ENCODE results near the gene KNG1. TPM values are rescaled to one million over a fixed set of nuclear protein-coding genes. Genes with fewer than 3 reads are reported as not detected.

KNG1 gene
- total RNA-seq, 4 donors from 2014 or later: not detected

GRCh38 chr3:186696522-186696921, 20.6 kb upstream of the KNG1 start:
- no peak for TF ChIP-seq CTCF (IDR thresholded peaks at IDR 0.05; ENCODE audit: low read depth)

GRCh38 chr3:186697510-186697909, 19.6 kb upstream of the KNG1 start:
- TF ChIP-seq CTCF (IDR thresholded peaks at IDR 0.05; ENCODE audit: low read depth): no peak

GRCh38 chr3:186700267-186700666, 16.9 kb upstream of the KNG1 start:
- TF ChIP-seq CTCF (IDR thresholded peaks at IDR 0.05; ENCODE audit: low read depth): no peak

GRCh38 chr3:186705882-186706780, 11.0 kb upstream of the KNG1 start:
- no peak for TF ChIP-seq CTCF (IDR thresholded peaks at IDR 0.05; ENCODE audit: low read depth)

- TF ChIP-seq CTCF (IDR thresholded peaks at IDR 0.05; ENCODE audit: low read depth): no peak
Observed at GRCh38 chr3:186708983-186709679, 8.0 kb upstream of the KNG1 start.

- TF ChIP-seq CTCF (IDR thresholded peaks at IDR 0.05; ENCODE audit: low read depth): no peak
Observed at GRCh38 chr3:186713499-186713898, 3.7 kb upstream of the KNG1 start.
